K562 (cell line): ENCODE results near the gene CNPY4. TPM values are rescaled to one million over a fixed set of nuclear protein-coding genes. Genes with fewer than 3 reads are reported as not detected.

Experiments used
- BRF1 ChIP-seq: IDR thresholded peaks from 3 replicates; pipeline ENCODE4 v1.6.1; 2011; ENCODE audit warnings: borderline replicate concordance, mild to moderate bottlenecking; ENCODE audit not compliant: insufficient read length; ENCODE audit errors: extremely low read depth
- CREM ChIP-seq: IDR thresholded peaks from 2 replicates; pipeline ENCODE4 v1.6.1; 2014; ENCODE audit warnings: antibody characterized with exemption, low read depth
- ETV5 ChIP-seq: sonication (generic); formaldehyde crosslinking; IDR thresholded peaks from 2 replicates; pipeline ENCODE4 v1.4.0; 2020; ENCODE audit warnings: low read depth, mild to moderate bottlenecking, missing genetic modification reagents
- FOXM1 ChIP-seq, 2 experiments: fragments of 450-650 bp in 1 of 2; sonication (generic) in 1 of 2; formaldehyde crosslinking in 1 of 2; IDR thresholded peaks; 2 replicates each; pipeline versions ENCODE4 v1.6.1 to v1.9.0; 2017 to 2022; ENCODE audit warnings: low read depth in 2 of 2, mild to moderate bottlenecking in 2 of 2, missing genetic modification reagents in 1 of 2, moderate library complexity in 1 of 2
- HMG20A ChIP-seq: fragments of 450-650 bp; formaldehyde crosslinking; conservative IDR thresholded peaks from 2 replicates; pipeline ENCODE4 v1.4.0; 2020; ENCODE audit warnings: mild to moderate bottlenecking, mixed read lengths
- HMGN3 ChIP-seq: IDR thresholded peaks from 2 replicates; pipeline ENCODE4 v1.6.1; 2011; ENCODE audit warnings: borderline replicate concordance, low read depth, mild to moderate bottlenecking, mixed read lengths, low read length; ENCODE audit not compliant: insufficient read length; ENCODE audit errors: extremely low read depth
- MLLT1 ChIP-seq, 2 experiments: fragments of 450-650 bp; IDR thresholded peaks; 2 replicates each; pipeline ENCODE4 v1.6.1; 2016
- PCBP2 ChIP-seq: fragments of 200-400 bp; formaldehyde crosslinking; IDR thresholded peaks from 2 replicates; pipeline ENCODE4 v1.6.1; 2018; ENCODE audit warnings: low read length, low read depth, mild to moderate bottlenecking, moderate library complexity; ENCODE audit not compliant: poor library complexity, severe bottlenecking
- PHF21A ChIP-seq: fragments of 450-650 bp; IDR thresholded peaks from 2 replicates; pipeline ENCODE4 v1.6.1; 2017; ENCODE audit warnings: low read depth, borderline replicate concordance
- RAD21 ChIP-seq, 2 experiments: fragments of 250-450 bp in 1 of 2; fragments of 450-650 bp in 1 of 2; sonication (Bioruptor Pico) in 1 of 2; formaldehyde crosslinking in 1 of 2; IDR thresholded peaks in 1 of 2; conservative IDR thresholded peaks in 1 of 2; 2 replicates each; pipeline versions ENCODE4 v1.4.0 to v1.8.0; 2020 to 2022; ENCODE audit warnings: mild to moderate bottlenecking in 2 of 2, moderate library complexity in 1 of 2
- TARDBP ChIP-seq: fragments of 450-650 bp; IDR thresholded peaks from 2 replicates; pipeline ENCODE4 v1.6.1; 2016
- U2AF1 ChIP-seq: fragments of 200-400 bp; formaldehyde crosslinking; optimal IDR thresholded peaks from 2 replicates; pipeline ENCODE3; 2017; ENCODE audit warnings: mild to moderate bottlenecking, low read depth, low read length, moderate library complexity
- YY1 ChIP-seq, 3 experiments: IDR thresholded peaks; 2 replicates each; pipeline ENCODE4 v1.6.1; 2011; ENCODE audit warnings: low read length in 2 of 3, mild to moderate bottlenecking in 2 of 3, moderate library complexity in 2 of 3, borderline replicate concordance in 1 of 3, control low read depth in 1 of 3, low read depth in 1 of 3; ENCODE audit not compliant: insufficient read depth in 3 of 3, insufficient replicate concordance in 2 of 3, control insufficient read depth in 1 of 3, insufficient read length in 1 of 3; ENCODE audit errors: extremely low read depth in 1 of 3
- ZFP36 ChIP-seq: fragments of 150-350 bp; IDR thresholded peaks from 2 replicates; pipeline ENCODE4 v1.6.1; 2018; ENCODE audit warnings: low read length, low read depth; ENCODE audit not compliant: partially characterized antibody
- ZNF384 ChIP-seq: IDR thresholded peaks from 2 replicates; pipeline ENCODE4 v1.6.1; 2012; ENCODE audit warnings: low read depth, low read length, improper control_type of control experiment
- ZNF668 ChIP-seq: fragments of 250-450 bp; sonication (Bioruptor Pico); IDR thresholded peaks from 2 replicates; pipeline ENCODE4 v1.8.0; 2022; ENCODE audit warnings: mild to moderate bottlenecking, inconsistent platforms
- ZZZ3 ChIP-seq: fragments of 450-650 bp; IDR thresholded peaks from 2 replicates; pipeline ENCODE4 v1.6.1; 2016; ENCODE audit warnings: antibody characterized with exemption, mild to moderate bottlenecking, moderate library complexity
- polyA plus RNA-seq, 8 experiments: library from polyadenylated mRNA; depleted of rRNA in 4 of 8; stranded (reverse) in 5 of 8; unstranded in 3 of 8; fragments of >200 nt; fragmentation: Nextera tagmentation in 2 of 8; fragmentation: Illumina TruSeq in 1 of 8; extraction: Ambion mirVana in 2 of 8; extraction: Trizol in 1 of 8; gene quantifications; 2 replicates each; pipeline versions ENCODE4 v1.2.1 to v1.2.3, GENCODE V29; 2011 to 2014; ENCODE audit warnings: inconsistent platforms in 1 of 8, missing spikeins in 1 of 8
- total RNA-seq, 7 experiments: library from RNA; depleted of rRNA in 6 of 7; stranded (reverse); fragments of >200 nt in 6 of 7; fragmentation: Illumina TruSeq in 2 of 7; extraction: Trizol in 2 of 7; gene quantifications; 2 replicates each; pipeline versions ENCODE4 v1.2.1 to v1.2.3, GENCODE V29; 2011 to 2021; ENCODE audit warnings: low replicate concordance in 1 of 7
- TF ChIP-seq, protein P1 (sequence below): fragments of 450-650 bp; formaldehyde crosslinking; IDR thresholded peaks from 2 replicates; pipeline ENCODE4 v1.4.0; 2022; ENCODE audit warnings: mild to moderate bottlenecking, moderate library complexity
- TF ChIP-seq, protein P2 (sequence below), 2 experiments: IDR thresholded peaks; 2 replicates each; pipeline ENCODE4 v1.6.1; 2012; ENCODE audit warnings: improper control_type of control experiment in 2 of 2, low read depth in 2 of 2, low read length in 2 of 2, borderline replicate concordance in 1 of 2
- TF ChIP-seq, protein P3 (sequence below): sonication (generic); formaldehyde crosslinking; IDR thresholded peaks from 2 replicates; pipeline ENCODE4 v1.8.1; 2023; ENCODE audit warnings: mild to moderate bottlenecking, missing genetic modification reagents, moderate library complexity

The CNPY4 gene
- total and polyA plus RNA-seq, 9 of the 15 experiments (the other 6 are each of a cell fraction or from before 2014, with no cell fraction given): 1.9 to 11.2 (median 7.0) TPM

GRCh38 chr7:100100420-100101015 is 18.9 kb upstream of the CNPY4 start (continued):
- TF ChIP-seq YY1 (IDR thresholded peaks at IDR 0.05; ENCODE audit: borderline replicate concordance in 1 of 3, control insufficient read depth in 1 of 3, extremely low read depth in 1 of 3, insufficient read depth in 3 of 3, insufficient read length in 1 of 3, insufficient replicate concordance in 2 of 3, low read depth in 1 of 3, low read length in 2 of 3) (peak; percentile 18 to 61 (median 61)), HMG20A (CRISPR knock-in tag) (no peak), MLLT1 (IDR thresholded peaks at IDR 0.05) (peak in 1 of 2 experiments; percentile 75; a peak in 2 of 4 replicates), U2AF1 (peak; percentile 26), RAD21 (CRISPR knock-in tag; conservative IDR thresholded peaks at IDR 0.05 in 1 of 2, IDR thresholded peaks at IDR 0.05 in 1 of 2) (0 out of 4 replicates have a peak, but pooled peaks of 1 of the 2 experiments have one; percentile 9), FOXM1 (IDR thresholded peaks at IDR 0.05; ENCODE audit: low read depth) (no peak), FOXM1 (CRISPR knock-in tag; IDR thresholded peaks at IDR 0.05; ENCODE audit: low read depth) (no peak), CREM (peak; percentile 94), PCBP2 (peak; percentile 88), ZZZ3 (peak; percentile 84), ETV5 (peak; percentile 96), PHF21A (peak; percentile 77; the same call in 1 of the 2 replicates), ZNF384 (peak; percentile 30; the same call in 1 of the 2 replicates), TARDBP (0 out of 2 replicates have a peak, but pooled peaks have one; percentile 35), ZFP36 (no peak), ZNF668 (CRISPR knock-in tag) (0 out of 2 replicates have a peak, but pooled peaks have one; percentile 68), BRF1 (no peak), HMGN3 (peak; percentile 82)
- TF ChIP-seq, protein P1, sequence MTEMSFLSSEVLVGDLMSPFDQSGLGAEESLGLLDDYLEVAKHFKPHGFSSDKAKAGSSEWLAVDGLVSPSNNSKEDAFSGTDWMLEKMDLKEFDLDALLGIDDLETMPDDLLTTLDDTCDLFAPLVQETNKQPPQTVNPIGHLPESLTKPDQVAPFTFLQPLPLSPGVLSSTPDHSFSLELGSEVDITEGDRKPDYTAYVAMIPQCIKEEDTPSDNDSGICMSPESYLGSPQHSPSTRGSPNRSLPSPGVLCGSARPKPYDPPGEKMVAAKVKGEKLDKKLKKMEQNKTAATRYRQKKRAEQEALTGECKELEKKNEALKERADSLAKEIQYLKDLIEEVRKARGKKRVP (CRISPR knock-in tag): 0 out of 2 replicates have a peak, but pooled peaks have one; percentile 25
- TF ChIP-seq, protein P2, sequence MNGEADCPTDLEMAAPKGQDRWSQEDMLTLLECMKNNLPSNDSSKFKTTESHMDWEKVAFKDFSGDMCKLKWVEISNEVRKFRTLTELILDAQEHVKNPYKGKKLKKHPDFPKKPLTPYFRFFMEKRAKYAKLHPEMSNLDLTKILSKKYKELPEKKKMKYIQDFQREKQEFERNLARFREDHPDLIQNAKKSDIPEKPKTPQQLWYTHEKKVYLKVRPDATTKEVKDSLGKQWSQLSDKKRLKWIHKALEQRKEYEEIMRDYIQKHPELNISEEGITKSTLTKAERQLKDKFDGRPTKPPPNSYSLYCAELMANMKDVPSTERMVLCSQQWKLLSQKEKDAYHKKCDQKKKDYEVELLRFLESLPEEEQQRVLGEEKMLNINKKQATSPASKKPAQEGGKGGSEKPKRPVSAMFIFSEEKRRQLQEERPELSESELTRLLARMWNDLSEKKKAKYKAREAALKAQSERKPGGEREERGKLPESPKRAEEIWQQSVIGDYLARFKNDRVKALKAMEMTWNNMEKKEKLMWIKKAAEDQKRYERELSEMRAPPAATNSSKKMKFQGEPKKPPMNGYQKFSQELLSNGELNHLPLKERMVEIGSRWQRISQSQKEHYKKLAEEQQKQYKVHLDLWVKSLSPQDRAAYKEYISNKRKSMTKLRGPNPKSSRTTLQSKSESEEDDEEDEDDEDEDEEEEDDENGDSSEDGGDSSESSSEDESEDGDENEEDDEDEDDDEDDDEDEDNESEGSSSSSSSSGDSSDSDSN (IDR thresholded peaks at IDR 0.05; ENCODE audit: borderline replicate concordance in 1 of 2, low read depth in 2 of 2, low read length in 2 of 2): no peak
- TF ChIP-seq, protein P3, sequence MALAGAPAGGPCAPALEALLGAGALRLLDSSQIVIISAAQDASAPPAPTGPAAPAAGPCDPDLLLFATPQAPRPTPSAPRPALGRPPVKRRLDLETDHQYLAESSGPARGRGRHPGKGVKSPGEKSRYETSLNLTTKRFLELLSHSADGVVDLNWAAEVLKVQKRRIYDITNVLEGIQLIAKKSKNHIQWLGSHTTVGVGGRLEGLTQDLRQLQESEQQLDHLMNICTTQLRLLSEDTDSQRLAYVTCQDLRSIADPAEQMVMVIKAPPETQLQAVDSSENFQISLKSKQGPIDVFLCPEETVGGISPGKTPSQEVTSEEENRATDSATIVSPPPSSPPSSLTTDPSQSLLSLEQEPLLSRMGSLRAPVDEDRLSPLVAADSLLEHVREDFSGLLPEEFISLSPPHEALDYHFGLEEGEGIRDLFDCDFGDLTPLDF (CRISPR knock-in tag): no peak
